IPS-20b (cell line): ENCODE measurements around the gene SH3RF3.

Source experiments
- H3K27ac ChIP-seq: one replicate; pipeline ENCODE4 v1.5.1; 2013; ENCODE audit warnings: low read length
- H3K27me3 ChIP-seq: 2 replicates; pipeline ENCODE4 v1.6.1; 2013; ENCODE audit warnings: mild to moderate bottlenecking, low read length, inconsistent platforms; ENCODE audit not compliant: insufficient read depth
- H3K36me3 ChIP-seq: 2 replicates; pipeline ENCODE4 v1.6.1; 2013; ENCODE audit warnings: low read depth, mild to moderate bottlenecking, inconsistent platforms, low read length, moderate library complexity; ENCODE audit not compliant: insufficient read depth
- H3K4me1 ChIP-seq: 2 replicates; pipeline ENCODE4 v1.6.1; 2013; ENCODE audit warnings: mild to moderate bottlenecking, control low read depth, inconsistent platforms, low read length, moderate library complexity; ENCODE audit not compliant: insufficient read depth
- H3K4me3 ChIP-seq: 2 replicates; pipeline ENCODE4 v1.5.1; 2013; ENCODE audit warnings: mild to moderate bottlenecking, low read length, inconsistent platforms
- H3K9ac ChIP-seq: 2 replicates; pipeline ENCODE4 v1.6.1; 2013; ENCODE audit warnings: low read depth, mild to moderate bottlenecking, inconsistent platforms, low read length, moderate library complexity
- H3K9me3 ChIP-seq: 2 replicates; pipeline ENCODE4 v1.6.1; 2013; ENCODE audit warnings: mild to moderate bottlenecking, low read depth, low read length, inconsistent platforms; ENCODE audit not compliant: insufficient read depth

The SH3RF3 gene

GRCh38 chr2:109400102-109400501 lies 271.1 kb downstream of the SH3RF3 start:
- Histone ChIP-seq H3K27me3 (no peaks in the 10 kb centered on the region), H3K27ac (no peak overlapping the region), H3K4me1 (peaks cover 4% of the 10 kb centered on the region; the same call in 1 of the 2 replicates), H3K9me3 (no peaks in the 10 kb centered on the region), H3K4me3 (no peak overlapping the region), H3K9ac (no peak overlapping the region), H3K36me3 (no peaks in the 10 kb centered on the region)

GRCh38 chr2:109401370-109401769 lies 272.4 kb downstream of the SH3RF3 start:
- H3K4me1 ChIP-seq, result peaks cover 2% of the 10 kb centered on the region; the same call in 1 of the 2 replicates
- H3K9me3 ChIP-seq, result no peaks in the 10 kb centered on the region
- no peaks in the 10 kb centered on the region for H3K36me3 ChIP-seq
- no peak overlapping the region for H3K9ac ChIP-seq
- no peaks in the 10 kb centered on the region for H3K27me3 ChIP-seq
- H3K27ac ChIP-seq, result no peak overlapping the region
- no peak overlapping the region for H3K4me3 ChIP-seq

GRCh38 chr2:109402180-109402579 lies 273.2 kb downstream of the SH3RF3 start:
- Histone ChIP-seq H3K4me3 (no peak overlapping the region), H3K9me3 (no peaks in the 10 kb centered on the region), H3K27ac (no peak overlapping the region), H3K4me1 (no peaks in the 10 kb centered on the region), H3K27me3 (no peaks in the 10 kb centered on the region), H3K36me3 (no peaks in the 10 kb centered on the region), H3K9ac (no peak overlapping the region)

- no peak overlapping the region for H3K27ac ChIP-seq
- no peaks in the 10 kb centered on the region for H3K36me3 ChIP-seq
- H3K9ac ChIP-seq, result no peak overlapping the region
- H3K27me3 ChIP-seq, result no peaks in the 10 kb centered on the region
- no peaks in the 10 kb centered on the region for H3K4me1 ChIP-seq
- no peaks in the 10 kb centered on the region for H3K9me3 ChIP-seq
- H3K4me3 ChIP-seq, result no peak overlapping the region
Observed at GRCh38 chr2:109402980-109403840, 274.2 kb downstream of the SH3RF3 start.

- Histone ChIP-seq H3K4me3 (no peak overlapping the region), H3K4me1 (no peaks in the 10 kb centered on the region), H3K27ac (no peak overlapping the region), H3K36me3 (no peaks in the 10 kb centered on the region), H3K9me3 (no peaks in the 10 kb centered on the region), H3K27me3 (no peaks in the 10 kb centered on the region), H3K9ac (no peak overlapping the region)
Observed at GRCh38 chr2:109403841-109404201, 274.8 kb downstream of the SH3RF3 start.

GRCh38 chr2:109404681-109405080 lies 275.7 kb downstream of the SH3RF3 start:
- H3K9ac ChIP-seq, result no peak overlapping the region
- H3K4me3 ChIP-seq, result no peak overlapping the region
- peaks cover 1% of the 10 kb centered on the region; the same call in 1 of the 2 replicates for H3K4me1 ChIP-seq
- no peaks in the 10 kb centered on the region for H3K9me3 ChIP-seq
- no peaks in the 10 kb centered on the region for H3K27me3 ChIP-seq
- H3K36me3 ChIP-seq, result no peaks in the 10 kb centered on the region
- no peak overlapping the region for H3K27ac ChIP-seq

GRCh38 chr2:109405873-109406272 lies 276.9 kb downstream of the SH3RF3 start:
- Histone ChIP-seq H3K4me1 (peaks cover 3% of the 10 kb centered on the region; the same call in 1 of the 2 replicates), H3K9me3 (no peaks in the 10 kb centered on the region), H3K27ac (no peak overlapping the region), H3K27me3 (no peaks in the 10 kb centered on the region), H3K9ac (no peak overlapping the region), H3K4me3 (no peak overlapping the region), H3K36me3 (no peaks in the 10 kb centered on the region)

- H3K4me1 ChIP-seq, result peaks cover 3% of the 10 kb centered on the region; the same call in 1 of the 2 replicates
- H3K27ac ChIP-seq, result no peak overlapping the region
- H3K9ac ChIP-seq, result no peak overlapping the region
- H3K27me3 ChIP-seq, result no peaks in the 10 kb centered on the region
- no peak overlapping the region for H3K4me3 ChIP-seq
- no peaks in the 10 kb centered on the region for H3K36me3 ChIP-seq
- no peaks in the 10 kb centered on the region for H3K9me3 ChIP-seq
Observed at GRCh38 chr2:109406301-109406700, 277.3 kb downstream of the SH3RF3 start.

- Histone ChIP-seq H3K9ac (no peak overlapping the region), H3K27me3 (no peaks in the 10 kb centered on the region), H3K4me3 (no peak overlapping the region), H3K4me1 (peaks cover 3% of the 10 kb centered on the region; the same call in 1 of the 2 replicates), H3K36me3 (no peaks in the 10 kb centered on the region), H3K27ac (no peak overlapping the region), H3K9me3 (no peaks in the 10 kb centered on the region)
Observed at GRCh38 chr2:109407276-109408042, 278.5 kb downstream of the SH3RF3 start.

GRCh38 chr2:109408043-109408335 lies 279.0 kb downstream of the SH3RF3 start:
- Histone ChIP-seq H3K36me3 (no peaks in the 10 kb centered on the region), H3K9me3 (no peaks in the 10 kb centered on the region), H3K27me3 (no peaks in the 10 kb centered on the region), H3K4me3 (no peak overlapping the region), H3K4me1 (peaks cover 3% of the 10 kb centered on the region; the same call in 1 of the 2 replicates), H3K9ac (no peak overlapping the region), H3K27ac (no peak overlapping the region)

GRCh38 chr2:109409321-109410038 lies 280.5 kb downstream of the SH3RF3 start:
- no peak overlapping the region for H3K9ac ChIP-seq
- no peaks in the 10 kb centered on the region for H3K27me3 ChIP-seq

More at GRCh38 chr2:109409321-109410038, 280.5 kb downstream of the SH3RF3 start:
- H3K36me3 ChIP-seq, result no peaks in the 10 kb centered on the region
- no peak overlapping the region for H3K27ac ChIP-seq
- no peaks in the 10 kb centered on the region for H3K9me3 ChIP-seq
- peaks cover 3% of the 10 kb centered on the region; the same call in 1 of the 2 replicates for H3K4me1 ChIP-seq
- no peak overlapping the region for H3K4me3 ChIP-seq
